Neural cell (in vitro differentiated cells): ENCODE results near the gene NPHP4. TPM values are rescaled to one million over a fixed set of nuclear protein-coding genes. Genes with fewer than 3 reads are reported as not detected.

Experiments
- H2AFZ ChIP-seq: fragments of 200-600, 300-800 bp; sonication (generic), shearing (Covaris generic); 2 replicates; pipeline ENCODE4 v1.6.0; 2014; ENCODE audit warnings: low read depth, mild to moderate bottlenecking, antibody characterized with exemption, low read length, moderate library complexity
- H3F3A ChIP-seq: fragments of 200-600 bp; shearing (Covaris generic); 2 replicates; pipeline ENCODE4 v1.6.1; 2016; ENCODE audit warnings: mild to moderate bottlenecking, moderate library complexity, mixed read lengths, antibody characterized with exemption, low read length; ENCODE audit not compliant: insufficient read depth, poor library complexity, severe bottlenecking
- H3K27ac ChIP-seq: fragments of 200-600, 300-800 bp; sonication (generic), shearing (Covaris generic); 2 replicates; pipeline ENCODE4 v1.5.1; 2014; ENCODE audit warnings: mild to moderate bottlenecking, low read length, moderate library complexity
- H3K27me3 ChIP-seq: fragments of 300-800, 200-600 bp; sonication (generic), shearing (Covaris generic); 2 replicates; pipeline ENCODE4 v1.6.0; 2014; ENCODE audit warnings: mild to moderate bottlenecking, low read depth, low read length, moderate library complexity; ENCODE audit not compliant: insufficient read depth
- H3K36me3 ChIP-seq: fragments of 300-800, 200-600 bp; sonication (generic), shearing (Covaris generic); 2 replicates; pipeline ENCODE4 v1.5.1; 2014; ENCODE audit warnings: mild to moderate bottlenecking, antibody characterized with exemption, low read length, moderate library complexity; ENCODE audit not compliant: insufficient read depth
- H3K4me2 ChIP-seq: fragments of 300-800, 200-600 bp; sonication (generic), shearing (Covaris generic); 2 replicates; pipeline ENCODE4 v1.6.0; 2014; ENCODE audit warnings: mild to moderate bottlenecking, low read length
- H3K4me3 ChIP-seq: fragments of 300-800, 200-600 bp; sonication (generic), shearing (Covaris generic); 2 replicates; pipeline ENCODE4 v1.5.1; 2014; ENCODE audit warnings: mild to moderate bottlenecking, low read length, moderate library complexity
- H3K79me2 ChIP-seq: fragments of 200-600 bp; shearing (Covaris generic); replicated peaks from 2 replicates; pipeline ENCODE4 v1.6.0; 2014; ENCODE audit warnings: mild to moderate bottlenecking, low read length, moderate library complexity; ENCODE audit not compliant: insufficient read depth
- H3K9ac ChIP-seq: fragments of 300-800, 200-600 bp; sonication (generic), shearing (Covaris generic); 2 replicates; pipeline ENCODE4 v1.6.1; 2016; ENCODE audit warnings: mild to moderate bottlenecking, low read length, mixed read lengths
- H3K9me2 ChIP-seq: fragments of 200-600 bp; shearing (Covaris generic); 2 replicates; pipeline ENCODE4 v1.6.1; 2016; ENCODE audit warnings: mild to moderate bottlenecking, low read length, mixed read lengths; ENCODE audit not compliant: insufficient read depth
- H3K9me3 ChIP-seq: fragments of 200-600, 300-800 bp; sonication (generic), shearing (Covaris generic); 2 replicates; pipeline ENCODE4 v1.6.1; 2016; ENCODE audit warnings: mild to moderate bottlenecking, mixed run types, low read length, moderate library complexity, mixed read lengths
- H4K20me1 ChIP-seq: fragments of 200-600 bp; shearing (Covaris generic); 2 replicates; pipeline ENCODE4 v1.6.1; 2016; ENCODE audit warnings: mild to moderate bottlenecking, mixed run types; ENCODE audit not compliant: insufficient read depth
- EP300 ChIP-seq: fragments of 450-650 bp; conservative IDR thresholded peaks from 2 replicates; pipeline ENCODE4 v1.6.1; 2014; ENCODE audit warnings: antibody characterized with exemption, mild to moderate bottlenecking, moderate library complexity; ENCODE audit not compliant: poor library complexity, severe bottlenecking
- EZH2 ChIP-seq: fragments of 200-600, 300-800 bp; shearing (Covaris generic), sonication (generic); IDR thresholded peaks from 2 replicates; pipeline ENCODE4 v1.6.1; 2014; ENCODE audit warnings: antibody characterized with exemption, low read length, borderline replicate concordance, mild to moderate bottlenecking; ENCODE audit not compliant: insufficient read depth, poor library complexity, severe bottlenecking
- MXI1 ChIP-seq: fragments of 450-650 bp; conservative IDR thresholded peaks from 2 replicates; pipeline ENCODE4 v1.6.1; 2014; ENCODE audit warnings: antibody characterized with exemption, mild to moderate bottlenecking; ENCODE audit not compliant: poor library complexity, severe bottlenecking
- POLR2AphosphoS5 ChIP-seq: IDR thresholded peaks from 2 replicates; pipeline ENCODE4 v1.6.1; 2012
- RAD21 ChIP-seq: fragments of 450-650 bp; conservative IDR thresholded peaks from 2 replicates; pipeline ENCODE4 v1.6.1; 2014; ENCODE audit warnings: antibody characterized with exemption, mild to moderate bottlenecking, moderate library complexity
- SMC3 ChIP-seq: fragments of 450-650 bp; conservative IDR thresholded peaks from 2 replicates; pipeline ENCODE4 v1.6.1; 2014; ENCODE audit warnings: antibody characterized with exemption, mild to moderate bottlenecking, moderate library complexity; ENCODE audit not compliant: poor library complexity
- TAF1 ChIP-seq: IDR thresholded peaks from 2 replicates; pipeline ENCODE4 v1.6.1; 2012; ENCODE audit warnings: low read depth
- polyA plus RNA-seq: library from polyadenylated mRNA; depleted of rRNA; stranded (reverse); fragments of >200 nt; gene quantifications from 2 replicates; pipeline ENCODE4 v1.2.3, GENCODE V29; 2014
- TF ChIP-seq, protein P1 (sequence below): IDR thresholded peaks from 2 replicates; pipeline ENCODE4 v1.6.1; 2012; ENCODE audit warnings: borderline replicate concordance
- TF ChIP-seq, protein P2 (sequence below): fragments of 450-650 bp; IDR thresholded peaks from 2 replicates; pipeline ENCODE4 v1.5.1; 2014; ENCODE audit warnings: antibody characterized with exemption, mild to moderate bottlenecking, moderate library complexity; ENCODE audit not compliant: poor library complexity, severe bottlenecking

The NPHP4 gene
- polyA plus RNA-seq, 1 donor from 2014 or later, result 17.1 TPM

DNA sequence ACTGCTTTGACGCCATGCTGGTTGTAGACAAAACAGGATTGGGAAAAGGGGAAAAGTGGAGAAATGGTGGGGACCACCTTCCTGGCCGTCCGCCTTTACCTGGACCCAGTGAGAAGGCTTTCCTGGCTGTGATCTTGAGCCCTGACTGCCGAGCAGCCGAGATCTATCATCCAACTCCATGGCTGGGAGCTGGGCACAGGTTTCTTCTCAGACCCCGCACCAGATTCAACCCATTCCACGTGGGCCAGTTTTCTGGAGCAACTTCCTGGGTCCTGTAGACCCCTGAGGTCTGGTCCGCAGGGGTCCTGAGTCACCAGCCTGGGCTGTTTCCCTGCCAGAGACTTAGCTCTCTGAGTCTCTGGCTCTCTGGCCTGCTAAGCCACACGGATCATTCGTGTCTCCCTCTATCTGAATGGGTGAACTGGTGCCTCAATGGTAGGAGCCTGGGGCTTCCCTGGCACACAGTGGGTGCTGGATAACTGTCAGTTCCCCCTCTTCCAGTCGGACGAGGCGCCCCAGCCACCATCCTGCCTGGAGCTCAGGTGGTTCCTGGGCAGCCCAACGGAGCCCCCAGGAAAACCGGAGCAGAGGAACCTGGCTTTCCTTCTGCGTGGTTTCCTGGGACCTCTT, 4.5 kb upstream of the NPHP4 start:
- no peaks in the 10 kb centered on the region for H3K27me3 ChIP-seq
- TF ChIP-seq EP300 (no peak), POLR2AphosphoS5 (no peak), TAF1 (no peak), EZH2 (no peak), MXI1 (no peak), RAD21 (no peak), SMC3 (no peak)
- TF ChIP-seq, protein P1, sequence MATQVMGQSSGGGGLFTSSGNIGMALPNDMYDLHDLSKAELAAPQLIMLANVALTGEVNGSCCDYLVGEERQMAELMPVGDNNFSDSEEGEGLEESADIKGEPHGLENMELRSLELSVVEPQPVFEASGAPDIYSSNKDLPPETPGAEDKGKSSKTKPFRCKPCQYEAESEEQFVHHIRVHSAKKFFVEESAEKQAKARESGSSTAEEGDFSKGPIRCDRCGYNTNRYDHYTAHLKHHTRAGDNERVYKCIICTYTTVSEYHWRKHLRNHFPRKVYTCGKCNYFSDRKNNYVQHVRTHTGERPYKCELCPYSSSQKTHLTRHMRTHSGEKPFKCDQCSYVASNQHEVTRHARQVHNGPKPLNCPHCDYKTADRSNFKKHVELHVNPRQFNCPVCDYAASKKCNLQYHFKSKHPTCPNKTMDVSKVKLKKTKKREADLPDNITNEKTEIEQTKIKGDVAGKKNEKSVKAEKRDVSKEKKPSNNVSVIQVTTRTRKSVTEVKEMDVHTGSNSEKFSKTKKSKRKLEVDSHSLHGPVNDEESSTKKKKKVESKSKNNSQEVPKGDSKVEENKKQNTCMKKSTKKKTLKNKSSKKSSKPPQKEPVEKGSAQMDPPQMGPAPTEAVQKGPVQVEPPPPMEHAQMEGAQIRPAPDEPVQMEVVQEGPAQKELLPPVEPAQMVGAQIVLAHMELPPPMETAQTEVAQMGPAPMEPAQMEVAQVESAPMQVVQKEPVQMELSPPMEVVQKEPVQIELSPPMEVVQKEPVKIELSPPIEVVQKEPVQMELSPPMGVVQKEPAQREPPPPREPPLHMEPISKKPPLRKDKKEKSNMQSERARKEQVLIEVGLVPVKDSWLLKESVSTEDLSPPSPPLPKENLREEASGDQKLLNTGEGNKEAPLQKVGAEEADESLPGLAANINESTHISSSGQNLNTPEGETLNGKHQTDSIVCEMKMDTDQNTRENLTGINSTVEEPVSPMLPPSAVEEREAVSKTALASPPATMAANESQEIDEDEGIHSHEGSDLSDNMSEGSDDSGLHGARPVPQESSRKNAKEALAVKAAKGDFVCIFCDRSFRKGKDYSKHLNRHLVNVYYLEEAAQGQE, result no peak
- TF ChIP-seq, protein P2, sequence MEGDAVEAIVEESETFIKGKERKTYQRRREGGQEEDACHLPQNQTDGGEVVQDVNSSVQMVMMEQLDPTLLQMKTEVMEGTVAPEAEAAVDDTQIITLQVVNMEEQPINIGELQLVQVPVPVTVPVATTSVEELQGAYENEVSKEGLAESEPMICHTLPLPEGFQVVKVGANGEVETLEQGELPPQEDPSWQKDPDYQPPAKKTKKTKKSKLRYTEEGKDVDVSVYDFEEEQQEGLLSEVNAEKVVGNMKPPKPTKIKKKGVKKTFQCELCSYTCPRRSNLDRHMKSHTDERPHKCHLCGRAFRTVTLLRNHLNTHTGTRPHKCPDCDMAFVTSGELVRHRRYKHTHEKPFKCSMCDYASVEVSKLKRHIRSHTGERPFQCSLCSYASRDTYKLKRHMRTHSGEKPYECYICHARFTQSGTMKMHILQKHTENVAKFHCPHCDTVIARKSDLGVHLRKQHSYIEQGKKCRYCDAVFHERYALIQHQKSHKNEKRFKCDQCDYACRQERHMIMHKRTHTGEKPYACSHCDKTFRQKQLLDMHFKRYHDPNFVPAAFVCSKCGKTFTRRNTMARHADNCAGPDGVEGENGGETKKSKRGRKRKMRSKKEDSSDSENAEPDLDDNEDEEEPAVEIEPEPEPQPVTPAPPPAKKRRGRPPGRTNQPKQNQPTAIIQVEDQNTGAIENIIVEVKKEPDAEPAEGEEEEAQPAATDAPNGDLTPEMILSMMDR, result no peak
- H3K36me3 ChIP-seq, result no peaks in the 10 kb centered on the region
- H3K79me2 ChIP-seq, result peaks cover 5% of the 10 kb centered on the region
- H4K20me1 ChIP-seq, result no peaks in the 10 kb centered on the region
- H3K9ac ChIP-seq, result no peak overlapping the region
- no peaks in the 10 kb centered on the region for H3K9me2 ChIP-seq
- H2AFZ ChIP-seq, result no peak overlapping the region
- no peaks in the 10 kb centered on the region for H3K9me3 ChIP-seq
- no peak overlapping the region for H3K4me3 ChIP-seq
- no peak overlapping the region for H3K4me2 ChIP-seq
- H3F3A ChIP-seq, result no peaks in the 10 kb centered on the region
- no peak overlapping the region for H3K27ac ChIP-seq

DNA sequence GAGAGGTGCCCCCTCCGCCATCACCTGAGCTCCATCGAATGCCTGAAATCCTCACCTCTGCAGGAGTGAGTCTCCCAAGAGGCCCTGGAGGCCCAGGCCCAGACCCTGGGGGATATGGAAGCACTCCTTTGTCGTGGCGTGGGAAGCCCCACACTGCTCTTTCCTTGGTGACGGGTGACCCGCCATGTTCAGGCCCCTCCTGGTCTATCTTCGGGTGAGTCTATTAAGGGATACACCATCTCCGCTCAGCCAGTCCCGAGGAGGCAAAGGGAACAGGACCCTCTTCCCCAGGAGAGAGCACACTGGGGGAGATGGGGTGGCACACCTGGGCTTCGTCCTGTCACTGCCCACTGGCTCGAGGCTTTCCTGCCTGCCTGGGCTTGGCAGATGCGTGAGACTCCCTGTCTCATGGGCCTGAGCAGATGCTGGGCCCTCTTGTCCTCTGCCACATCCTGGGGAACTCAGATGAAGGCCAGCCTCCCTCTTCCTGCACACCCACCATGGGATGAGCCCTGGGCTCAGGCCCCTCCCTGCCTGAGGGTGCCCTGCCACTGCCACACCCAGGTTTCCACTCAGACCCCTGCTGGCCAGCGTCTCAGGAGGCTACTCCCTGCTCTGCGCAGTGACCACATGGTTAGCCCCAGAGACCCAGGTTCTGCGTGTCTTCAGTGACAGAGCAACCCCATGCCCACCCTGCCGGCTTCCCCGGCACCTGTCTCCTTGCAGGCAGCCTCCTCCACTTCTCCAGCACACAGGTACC, 3.8 kb upstream of the NPHP4 start:
- TF ChIP-seq SMC3, result no peak
- TF ChIP-seq, protein P1, result no peak
- TF ChIP-seq POLR2AphosphoS5, result no peak
- no peak for TF ChIP-seq EZH2
- TF ChIP-seq TAF1, result no peak
- TF ChIP-seq EP300, result no peak
- TF ChIP-seq MXI1, result no peak
- Histone ChIP-seq H3K9me3 (no peaks in the 10 kb centered on the region), H3K4me2 (no peak overlapping the region), H3F3A (no peaks in the 10 kb centered on the region), H3K36me3 (no peaks in the 10 kb centered on the region), H3K79me2 (peaks cover 5% of the 10 kb centered on the region), H3K27me3 (no peaks in the 10 kb centered on the region), H3K9me2 (no peaks in the 10 kb centered on the region), H3K9ac (no peak overlapping the region), H3K27ac (no peak overlapping the region), H4K20me1 (no peaks in the 10 kb centered on the region), H2AFZ (no peak overlapping the region), H3K4me3 (no peak overlapping the region)
